HG03159 (cell line): ENCODE measurements around the gene FDXR.

Experiments
- ATAC-seq: cut with Tn5 transposase; IDR thresholded peaks from one replicate; pipeline ENCODE4 v1.9.1; 2021; ENCODE audit warnings: mild to moderate bottlenecking, moderate library complexity; ENCODE audit not compliant: unreplicated experiment

The FDXR gene

GRCh38 chr17:74839990-74840852 lies 32.6 kb downstream of the FDXR start:
- ATAC-seq: no peak

GRCh38 chr17:74838274-74838673 lies 34.5 kb downstream of the FDXR start:
- no peak for ATAC-seq

- ATAC-seq: no peak
Measured at GRCh38 chr17:74836691-74837467, 35.9 kb downstream of the FDXR start.

GRCh38 chr17:74836191-74836590 lies 36.6 kb downstream of the FDXR start:
- no peak for ATAC-seq

- ATAC-seq: no peak
Measured at GRCh38 chr17:74833501-74834377, 39.1 kb downstream of the FDXR start.

GRCh38 chr17:74832421-74832820 lies 40.4 kb downstream of the FDXR start:
- ATAC-seq: no peak

GRCh38 chr17:74831444-74832146 lies 41.2 kb downstream of the FDXR start:
- ATAC-seq: no peak

GRCh38 chr17:74830861-74831260 lies 41.9 kb downstream of the FDXR start:
- ATAC-seq: no peak

GRCh38 chr17:74827800-74828199 lies 45.0 kb downstream of the FDXR start:
- no peak for ATAC-seq

- no peak for ATAC-seq
Measured at GRCh38 chr17:74825952-74826719, 46.7 kb downstream of the FDXR start.

GRCh38 chr17:74824961-74825627 lies 47.7 kb downstream of the FDXR start:
- no peak for ATAC-seq

- no peak for ATAC-seq
Measured at GRCh38 chr17:74822939-74823367, 49.8 kb downstream of the FDXR start.

- no peak for ATAC-seq
Measured at GRCh38 chr17:74822335-74822938, 50.4 kb downstream of the FDXR start.

GRCh38 chr17:74821655-74822334 lies 51.0 kb downstream of the FDXR start:
- no peak for ATAC-seq

- ATAC-seq: no peak
Measured at GRCh38 chr17:74819801-74820436, 52.9 kb downstream of the FDXR start.

GRCh38 chr17:74818291-74818938 lies 54.4 kb downstream of the FDXR start:
- no peak for ATAC-seq
